GM19468 (cell line): ENCODE measurements around the gene TMEM183A.

ENCODE experiments used
- ATAC-seq: cut with Tn5 transposase; IDR thresholded peaks from one replicate; pipeline ENCODE4 v1.9.1; 2021; ENCODE audit warnings: mild to moderate bottlenecking, moderate library complexity, moderate number of reproducible peaks; ENCODE audit not compliant: unreplicated experiment; ENCODE audit errors: extremely low read depth

The TMEM183A gene

GRCh38 chr1:203063287-203063686, 56.1 kb downstream of the TMEM183A start:
- ATAC-seq, result no peak

GRCh38 chr1:203065191-203065590, 58.0 kb downstream of the TMEM183A start:
- no peak for ATAC-seq

GRCh38 chr1:203065986-203066385, 58.8 kb downstream of the TMEM183A start:
- no peak for ATAC-seq

GRCh38 chr1:203066965-203067364, 59.8 kb downstream of the TMEM183A start:
- no peak for ATAC-seq

- ATAC-seq, result no peak
Observed at GRCh38 chr1:203069030-203069747, 62.0 kb downstream of the TMEM183A start.

- no peak for ATAC-seq
Observed at GRCh38 chr1:203072002-203072602, 64.9 kb downstream of the TMEM183A start.

GRCh38 chr1:203072911-203073310, 65.7 kb downstream of the TMEM183A start:
- ATAC-seq, result no peak

GRCh38 chr1:203073469-203073868, 66.3 kb downstream of the TMEM183A start:
- no peak for ATAC-seq
